GM06990 (cell line): ENCODE results near the gene SCAPER.

Source experiments
- DNase-seq: peaks from one replicate; pipeline ENCODE4 v3.0.0-alpha.2; 2011; ENCODE audit not compliant: insufficient read length; ENCODE audit errors: extremely low read depth
- H3K27me3 ChIP-seq: replicated peaks from 2 replicates; pipeline ENCODE4 v1.6.0; 2011; ENCODE audit warnings: low read length; ENCODE audit not compliant: control insufficient read depth, insufficient read depth
- H3K36me3 ChIP-seq: 2 replicates; pipeline ENCODE4 v1.5.1; 2011; ENCODE audit warnings: low read length; ENCODE audit not compliant: control insufficient read depth, insufficient read depth
- H3K4me3 ChIP-seq: replicated peaks from 2 replicates; pipeline ENCODE4 v1.5.1; 2011; ENCODE audit warnings: low read depth, mild to moderate bottlenecking, control low read depth, low read length
- CTCF ChIP-seq: IDR thresholded peaks from 2 replicates; pipeline ENCODE4 v1.5.1; 2011; ENCODE audit warnings: low read length, control low read depth, mild to moderate bottlenecking, inconsistent platforms; ENCODE audit not compliant: insufficient read depth, poor library complexity, severe bottlenecking

Gene SCAPER

GRCh38 chr15:76795217-76795616 lies 109.9 kb downstream of the SCAPER start:
- no peak for DNase-seq
- Histone ChIP-seq H3K4me3 (no peak overlapping the region), H3K27me3 (no peaks in the 10 kb centered on the region), H3K36me3 (peaks cover 2% of the 10 kb centered on the region; the same call in 1 of the 2 replicates)
- TF ChIP-seq CTCF, result no peak

- Histone ChIP-seq H3K27me3 (no peaks in the 10 kb centered on the region), H3K36me3 (peaks cover 2% of the 10 kb centered on the region; the same call in 1 of the 2 replicates), H3K4me3 (no peak overlapping the region)
- DNase-seq, result no peak
- TF ChIP-seq CTCF, result no peak
These were observed 112.0 kb downstream of the SCAPER start for GRCh38 chr15:76793162-76793561.

GRCh38 chr15:76791511-76791910 lies 113.6 kb downstream of the SCAPER start:
- H3K36me3 ChIP-seq, result peaks cover 2% of the 10 kb centered on the region; the same call in 1 of the 2 replicates
- no peak for DNase-seq
- no peaks in the 10 kb centered on the region for H3K27me3 ChIP-seq
- TF ChIP-seq CTCF, result no peak
- no peak overlapping the region for H3K4me3 ChIP-seq

- no peak overlapping the region for H3K4me3 ChIP-seq
- TF ChIP-seq CTCF, result no peak
- DNase-seq, result no peak
- H3K27me3 ChIP-seq, result no peaks in the 10 kb centered on the region
- peaks cover under 1% of the 10 kb centered on the region; the same call in 1 of the 2 replicates for H3K36me3 ChIP-seq
These were observed 117.9 kb downstream of the SCAPER start for GRCh38 chr15:76787273-76787672.

- no peak for TF ChIP-seq CTCF
- Histone ChIP-seq H3K4me3 (no peak overlapping the region), H3K27me3 (no peaks in the 10 kb centered on the region), H3K36me3 (no peaks in the 10 kb centered on the region)
- no peak for DNase-seq
These were observed 128.2 kb downstream of the SCAPER start for GRCh38 chr15:76776969-76777368.

- DNase-seq, result no peak
These were observed 128.7 kb downstream of the SCAPER start for GRCh38 chr15:76776480-76776879.

More at GRCh38 chr15:76776480-76776879, 128.7 kb downstream of the SCAPER start:
- Histone ChIP-seq H3K4me3 (no peak overlapping the region), H3K36me3 (no peaks in the 10 kb centered on the region), H3K27me3 (no peaks in the 10 kb centered on the region)
- no peak for TF ChIP-seq CTCF
